Measurements from ENCODE around the gene MAP3K5.

The MAP3K5 gene

DNA sequence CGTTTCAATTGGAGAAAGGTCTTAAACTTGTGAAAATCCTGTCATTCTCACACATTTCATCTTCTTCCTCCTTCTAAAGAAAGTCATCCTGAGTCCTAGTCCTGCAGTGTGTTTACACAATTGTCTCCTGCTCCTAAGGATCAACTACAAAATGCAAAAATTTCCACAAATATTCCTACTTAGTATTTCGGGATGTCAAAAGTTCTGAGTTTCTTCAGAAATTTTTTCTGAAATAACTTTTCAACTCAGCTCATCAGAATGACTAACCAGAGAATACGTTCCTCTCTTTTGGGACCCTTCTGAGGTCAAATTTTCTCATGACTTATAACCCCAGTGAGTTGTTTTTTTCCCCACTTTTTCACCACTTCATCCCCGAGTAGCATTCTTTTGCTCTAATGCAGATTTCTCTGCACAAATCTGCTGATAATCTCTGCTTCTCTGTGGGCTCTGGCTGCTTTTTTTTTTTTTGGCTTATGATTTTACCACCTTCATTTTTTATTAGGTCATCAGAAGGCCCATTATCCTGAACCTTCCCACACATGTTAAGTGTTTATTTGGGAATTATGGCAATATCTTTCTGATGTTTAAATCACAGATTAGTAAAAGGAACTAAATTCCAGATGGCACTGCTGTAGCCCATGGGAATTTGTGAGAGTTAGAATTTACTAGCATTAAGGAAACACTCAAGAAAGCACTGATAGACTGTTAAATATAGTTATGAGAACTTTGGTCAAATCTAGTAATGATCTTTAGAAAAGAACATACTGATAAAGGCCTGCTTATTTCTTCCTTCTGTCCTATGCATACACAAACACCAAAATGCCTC is 41.4 kb downstream of the MAP3K5 start:
- no peak for DNase-seq (ENCODE audit: low spot score)

DNA sequence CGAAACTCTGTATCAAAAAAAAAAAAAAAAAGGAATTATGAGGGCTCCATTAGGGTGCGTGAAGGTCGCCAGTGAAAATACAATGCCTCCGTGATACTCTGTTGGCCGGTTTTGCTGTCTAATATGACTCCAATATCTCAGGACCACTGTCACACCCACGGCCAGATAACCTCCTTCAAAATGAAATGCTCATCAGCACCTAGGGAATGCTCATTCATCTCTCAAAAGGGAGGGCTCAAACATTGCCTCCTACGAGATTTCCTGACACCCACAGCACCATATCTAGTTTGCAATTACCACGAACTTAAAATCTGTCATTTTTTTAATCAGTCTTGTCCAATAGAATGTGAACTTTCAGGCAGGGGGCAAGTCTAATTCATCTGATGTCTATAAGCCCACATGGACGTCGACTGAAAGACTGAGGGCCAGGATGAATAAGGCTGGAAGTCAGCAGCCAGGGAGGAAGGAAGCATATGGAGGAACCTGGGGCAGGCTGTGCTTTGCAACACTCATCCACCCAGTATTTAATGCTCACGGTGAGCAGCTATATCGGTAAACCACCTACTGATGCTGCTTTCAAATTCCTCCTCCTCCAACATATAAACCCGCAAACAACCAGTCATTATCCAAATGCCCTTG is 42.8 kb downstream of the MAP3K5 start:
- DNase-seq (ENCODE audit: low spot score), result no peak

DNA sequence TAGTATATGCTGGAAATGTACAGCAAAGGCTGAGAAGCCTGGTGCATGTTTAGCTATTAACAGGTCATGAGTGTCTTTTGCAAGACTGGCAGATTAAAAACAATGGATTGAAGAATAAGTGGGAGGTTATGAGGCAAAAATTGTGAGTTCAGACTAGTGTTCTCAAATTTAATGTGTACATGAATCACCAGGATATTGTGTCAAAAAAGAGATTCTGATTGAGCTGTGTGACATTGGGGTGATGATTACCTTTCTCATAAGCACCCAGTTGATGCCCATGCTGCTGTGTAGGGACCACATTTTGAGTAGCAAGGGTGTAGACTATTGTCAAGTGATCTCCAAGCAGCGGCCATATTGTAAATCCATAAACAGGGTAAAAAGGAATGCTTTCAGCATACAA is 44.8 kb downstream of the MAP3K5 start:
- DNase-seq (ENCODE audit: low spot score), result no peak

DNA sequence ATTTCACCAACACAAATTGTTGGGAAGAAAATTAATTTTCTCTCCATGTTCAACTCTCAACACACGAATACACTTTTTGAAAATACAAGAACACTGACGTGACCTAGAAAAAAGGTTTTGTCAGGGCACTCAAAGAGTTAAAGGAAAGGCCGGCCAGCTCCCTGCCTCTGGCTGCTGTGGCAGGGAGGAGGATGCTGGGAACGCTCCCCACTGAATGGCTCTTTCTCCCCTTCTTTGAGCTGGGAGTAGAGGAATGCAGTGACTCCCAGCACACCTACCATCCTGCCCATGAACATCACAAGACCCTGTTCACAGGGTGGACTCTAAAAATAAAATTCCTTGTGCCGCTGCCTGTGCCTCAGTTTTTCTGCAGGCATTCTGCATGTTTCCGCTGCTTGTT is 47.0 kb downstream of the MAP3K5 start:
- no peak for DNase-seq (ENCODE audit: low spot score)

DNA sequence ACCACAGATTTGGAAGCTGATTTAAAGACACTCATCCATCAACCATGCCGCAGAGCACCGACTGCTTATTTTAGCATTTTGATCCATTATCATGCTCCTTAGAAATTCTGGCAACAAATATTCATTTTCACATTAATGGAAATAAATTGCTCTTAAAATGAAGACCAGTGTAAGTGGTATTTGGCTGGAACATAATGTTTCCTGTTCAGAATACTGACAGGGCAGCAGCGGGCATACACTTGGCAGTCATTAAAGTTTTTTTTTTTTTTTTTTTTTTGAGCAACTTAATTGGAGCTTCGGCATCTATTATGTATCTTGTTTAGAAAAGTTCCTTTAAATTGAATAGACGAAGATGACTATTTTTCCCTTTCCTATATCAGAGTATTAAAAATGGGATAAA is 47.4 kb downstream of the MAP3K5 start:
- no peak for DNase-seq (ENCODE audit: low spot score)

DNA sequence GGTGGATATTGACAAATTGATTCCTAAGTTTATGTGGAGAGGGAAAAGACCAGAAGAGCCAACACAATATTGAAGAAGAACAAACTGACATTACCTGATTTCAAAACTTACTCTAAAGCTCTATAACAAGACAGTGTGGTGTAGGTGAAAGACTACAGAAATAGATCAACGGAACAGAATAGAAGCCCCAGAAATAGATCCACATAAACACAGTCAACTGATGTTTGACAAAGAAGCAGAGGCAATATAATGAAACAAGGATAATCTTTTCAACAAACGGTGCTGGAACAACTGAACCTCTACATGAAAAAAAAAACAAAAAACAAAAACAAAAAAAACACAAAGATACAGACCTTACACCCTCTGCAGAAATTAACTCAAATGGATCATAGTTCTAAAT is 50.2 kb downstream of the MAP3K5 start:
- DNase-seq (ENCODE audit: low spot score), result no peak

DNA sequence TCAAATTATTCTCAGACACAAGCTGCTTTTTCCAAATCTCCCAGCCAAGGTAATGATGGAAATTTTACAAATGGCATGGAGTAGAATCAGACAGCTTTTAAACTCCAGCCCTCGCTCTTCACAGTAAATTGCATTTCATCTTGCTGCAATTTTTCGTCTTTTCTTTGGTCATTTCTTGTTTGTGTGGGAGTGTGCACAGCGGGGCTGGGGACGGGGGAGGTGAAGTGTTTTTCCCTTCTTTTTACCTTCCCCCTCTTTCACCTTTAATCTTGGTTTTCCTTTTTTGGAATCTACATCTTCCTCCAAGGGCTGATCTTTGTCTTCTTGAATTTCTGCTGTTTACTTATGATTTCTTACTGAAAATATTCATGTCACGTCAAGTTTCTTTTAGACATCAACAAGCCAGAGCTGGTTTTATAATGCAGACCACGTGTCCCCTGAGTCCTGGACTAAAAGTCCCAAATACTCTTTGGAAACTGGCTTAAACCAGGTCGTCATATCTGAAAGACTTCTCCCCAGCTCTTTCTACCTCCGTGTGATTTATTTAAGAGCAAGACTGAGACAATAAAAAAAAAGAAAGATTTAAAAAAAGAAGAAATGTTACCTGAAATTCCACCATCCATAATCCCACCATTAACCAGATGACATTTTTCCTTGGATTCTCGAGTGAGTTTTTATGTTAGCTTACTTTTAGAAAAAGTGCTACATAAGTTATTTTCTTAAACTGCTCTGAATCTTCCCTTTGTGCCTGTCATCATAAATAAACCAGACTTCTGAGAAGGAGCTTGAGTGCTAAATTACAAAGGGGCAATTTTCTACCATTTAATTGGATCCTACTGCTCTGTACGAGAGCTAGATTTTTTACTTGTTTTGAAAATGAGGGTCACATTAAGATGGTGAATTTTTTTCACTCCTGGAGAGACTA is 52.0 kb downstream of the MAP3K5 start:
- DNase-seq (ENCODE audit: low spot score), result no peak

DNA sequence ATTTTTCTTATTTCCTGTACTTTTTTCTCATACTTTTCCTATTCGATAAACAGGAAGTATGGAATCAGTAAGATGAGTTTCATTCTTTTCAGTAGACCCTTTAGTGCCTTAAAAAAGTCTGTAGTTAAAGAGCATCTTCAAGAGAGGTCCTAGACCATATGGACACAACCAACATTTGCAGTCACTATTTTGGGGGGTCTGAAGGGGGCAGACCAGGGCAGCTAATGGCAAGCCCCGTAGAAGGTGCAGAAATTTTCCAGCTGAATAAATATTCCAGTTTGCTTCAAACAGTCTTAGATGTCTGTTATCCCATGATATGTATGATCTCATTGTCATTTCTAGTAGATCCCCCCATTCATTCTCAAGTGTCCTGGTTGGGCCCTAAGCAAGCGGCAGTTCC is 52.8 kb downstream of the MAP3K5 start:
- DNase-seq (ENCODE audit: low spot score), result no peak

DNA sequence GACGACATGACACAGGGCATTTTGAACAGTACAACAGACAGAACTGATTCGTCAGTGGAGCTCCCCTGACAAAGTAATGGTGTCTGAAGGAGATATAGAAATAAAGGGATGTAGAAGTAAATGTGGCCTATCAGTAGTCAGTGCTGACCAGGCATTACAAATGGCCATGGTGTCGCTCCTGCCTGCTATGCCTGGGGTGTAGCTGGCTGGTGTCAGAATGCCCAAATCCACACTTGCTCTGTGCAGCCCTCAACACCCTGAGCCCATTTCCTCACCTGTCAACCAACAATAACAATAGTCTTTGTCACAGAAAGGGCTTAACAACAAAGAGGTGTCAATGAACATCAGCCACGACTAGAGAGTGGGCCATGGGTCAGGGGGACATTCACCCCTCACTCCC is 53.2 kb downstream of the MAP3K5 start:
- DNase-seq (ENCODE audit: low spot score), result no peak

DNA sequence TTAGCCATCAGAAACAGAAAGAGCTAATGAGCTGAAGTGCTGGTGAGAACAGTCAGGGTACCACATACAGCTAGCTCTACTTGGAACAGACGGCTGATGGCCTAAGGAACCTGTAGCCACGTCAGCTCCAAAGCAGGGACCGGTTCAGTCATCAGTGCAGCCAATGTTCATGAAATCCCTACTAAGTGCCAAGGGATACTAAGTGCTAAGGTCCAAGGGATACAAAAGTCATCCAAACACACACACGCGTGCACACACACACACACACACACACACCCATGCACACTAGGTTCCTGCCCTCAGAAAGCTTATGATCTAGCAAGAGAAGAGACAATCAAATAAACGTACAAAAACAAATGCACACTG is 53.6 kb downstream of the MAP3K5 start:
- DNase-seq (ENCODE audit: low spot score), result no peak

DNA sequence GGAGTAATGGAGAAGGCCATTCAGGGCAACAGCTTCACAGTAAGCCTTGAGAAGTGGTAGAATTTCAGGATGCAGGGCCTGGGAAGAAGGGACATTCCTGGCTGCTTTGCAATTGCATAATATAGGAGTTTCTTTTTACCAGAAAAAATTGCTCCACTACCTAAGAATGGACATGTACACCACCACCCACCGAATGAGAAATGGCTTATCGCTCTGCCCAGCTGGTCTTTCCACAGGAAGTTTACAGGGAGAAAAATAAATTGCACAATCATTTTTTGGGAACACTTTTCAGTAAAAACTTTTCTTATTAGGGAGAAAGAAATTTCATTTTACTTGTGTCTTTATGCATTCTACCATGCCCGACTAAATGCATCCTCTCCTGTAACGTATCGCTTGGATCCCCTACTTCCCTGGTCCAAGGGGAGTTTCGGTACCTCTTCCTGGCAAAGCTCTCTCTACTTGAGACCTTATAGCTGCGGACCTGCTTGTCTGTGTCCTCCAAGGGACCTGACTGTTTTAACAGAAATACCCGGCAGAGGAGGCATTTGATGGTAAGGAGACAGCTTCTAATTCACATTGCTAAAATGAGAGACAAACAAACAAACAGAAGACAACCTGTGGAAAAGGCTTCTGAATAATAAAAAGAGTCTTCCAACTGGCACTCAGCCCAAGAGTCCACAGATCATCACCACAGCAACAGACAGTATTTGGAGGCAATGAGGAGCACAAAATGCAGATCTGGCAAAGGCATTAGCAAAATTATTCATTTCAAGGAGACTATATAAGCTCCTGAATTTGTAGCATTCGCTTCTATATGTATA is 54.2 kb downstream of the MAP3K5 start:
- DNase-seq (ENCODE audit: low spot score), result no peak

DNA sequence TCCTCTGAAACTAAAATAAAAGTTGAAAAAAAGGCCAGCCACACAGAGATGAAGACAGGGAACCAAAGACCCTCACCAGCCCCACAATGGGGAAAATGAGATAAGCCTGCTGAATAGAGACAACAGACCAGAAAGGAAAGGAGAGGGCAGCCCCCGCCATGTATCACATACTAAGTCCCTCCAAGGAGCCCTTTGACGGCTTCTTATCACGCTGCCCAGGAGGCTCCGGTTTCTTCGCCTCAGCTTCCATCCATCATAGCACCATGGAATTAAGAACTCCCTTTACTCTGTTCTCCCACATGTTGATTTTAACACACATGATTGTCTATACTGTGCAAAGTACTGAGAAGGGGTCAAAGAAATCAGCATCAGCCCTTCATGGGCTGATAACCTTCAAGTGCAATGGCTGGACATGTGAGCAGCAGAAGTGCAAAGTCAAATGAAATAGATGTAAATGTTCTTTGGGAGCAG is 54.9 kb downstream of the MAP3K5 start:
- DNase-seq (ENCODE audit: low spot score), result no peak

DNA sequence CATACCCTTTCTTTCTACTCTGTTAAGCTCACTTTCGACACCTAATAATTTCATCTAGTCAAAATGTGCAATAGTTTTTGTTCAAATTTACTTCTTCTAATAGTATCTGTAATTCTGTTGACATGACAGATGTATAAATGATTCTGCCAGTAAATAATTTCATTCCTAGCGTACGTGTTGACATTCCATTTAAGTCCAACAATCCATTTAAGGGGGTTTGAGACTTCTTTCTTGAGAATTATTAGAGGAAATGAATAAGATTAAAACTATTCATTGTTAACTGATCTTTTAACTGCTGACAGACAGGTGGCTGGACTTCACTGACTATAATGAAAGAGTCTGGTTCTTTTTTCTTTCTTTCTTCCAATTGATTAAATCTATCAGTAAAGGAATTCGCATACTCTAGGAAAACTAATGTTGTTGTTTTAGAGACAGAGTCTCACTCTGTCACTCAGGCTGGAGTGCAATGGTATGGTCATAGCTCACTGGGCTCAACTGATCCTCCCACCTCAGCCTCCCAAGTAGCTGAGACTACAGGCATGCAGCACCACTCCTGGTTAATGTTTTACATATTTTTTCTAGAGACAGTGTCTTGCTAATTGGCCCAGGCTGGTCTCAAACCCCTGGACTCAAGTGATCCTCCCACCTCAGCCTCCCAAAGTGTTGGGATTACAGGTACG is 55.9 kb downstream of the MAP3K5 start:
- DNase-seq (ENCODE audit: low spot score), result no peak

DNA sequence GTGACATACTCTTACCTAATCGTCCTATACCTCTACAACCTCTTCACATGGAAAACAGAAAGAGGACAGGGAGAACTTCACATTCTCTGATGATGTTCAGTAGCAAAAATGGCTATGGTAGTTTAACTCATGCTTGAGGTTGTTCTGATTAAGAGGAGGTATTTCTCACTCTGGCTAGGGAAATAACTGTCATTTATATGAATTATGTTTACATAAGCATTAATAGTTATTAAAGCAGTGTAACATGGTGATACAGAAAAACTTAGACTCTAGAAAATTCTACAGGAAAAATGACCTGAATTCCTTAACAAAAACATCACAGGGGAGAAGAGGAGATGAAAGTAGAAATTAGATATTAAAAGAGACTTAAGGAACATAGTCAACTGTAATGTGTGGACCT is 57.3 kb downstream of the MAP3K5 start:
- no peak for DNase-seq (ENCODE audit: low spot score)

DNA sequence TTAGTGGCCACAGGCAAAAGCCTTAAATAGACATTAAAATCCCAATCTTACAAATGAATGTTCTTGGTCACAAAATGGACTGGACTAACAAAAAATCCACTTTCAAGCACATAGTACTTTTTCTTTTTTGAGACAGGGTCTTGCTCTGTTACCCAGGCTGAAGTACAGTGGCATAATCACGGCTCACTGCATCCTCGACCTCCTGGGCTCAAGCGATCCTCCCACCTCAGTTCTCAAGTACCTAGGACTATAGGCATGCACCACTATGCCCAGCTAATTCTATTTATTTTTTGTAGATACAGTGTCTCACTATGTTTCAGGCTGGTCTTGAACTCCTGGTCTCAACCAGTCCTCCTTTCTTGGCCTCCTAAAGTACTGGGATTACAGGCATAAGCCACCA is 59.4 kb downstream of the MAP3K5 start:
- DNase-seq (ENCODE audit: low spot score), result no peak

DNA sequence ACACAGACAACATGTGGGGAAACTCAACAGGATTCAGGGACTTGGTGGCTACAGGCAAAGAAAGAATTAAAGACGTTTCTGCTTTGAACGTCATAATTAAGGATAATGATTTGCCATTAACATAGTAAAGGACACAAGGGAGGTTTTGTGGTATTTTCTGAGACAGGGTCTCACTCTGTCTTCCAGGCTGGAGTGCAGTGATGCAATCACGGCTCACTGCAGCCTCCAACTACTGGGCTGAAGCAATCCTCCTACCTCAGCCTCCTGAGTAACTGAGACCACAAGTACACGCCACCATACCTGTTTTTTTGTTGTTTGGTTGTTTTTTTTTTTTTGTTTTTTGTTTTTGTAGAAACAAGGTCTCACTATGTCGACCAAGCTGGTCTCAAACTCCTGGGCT is 62.4 kb downstream of the MAP3K5 start:
- no peak for DNase-seq (ENCODE audit: low spot score)

DNA sequence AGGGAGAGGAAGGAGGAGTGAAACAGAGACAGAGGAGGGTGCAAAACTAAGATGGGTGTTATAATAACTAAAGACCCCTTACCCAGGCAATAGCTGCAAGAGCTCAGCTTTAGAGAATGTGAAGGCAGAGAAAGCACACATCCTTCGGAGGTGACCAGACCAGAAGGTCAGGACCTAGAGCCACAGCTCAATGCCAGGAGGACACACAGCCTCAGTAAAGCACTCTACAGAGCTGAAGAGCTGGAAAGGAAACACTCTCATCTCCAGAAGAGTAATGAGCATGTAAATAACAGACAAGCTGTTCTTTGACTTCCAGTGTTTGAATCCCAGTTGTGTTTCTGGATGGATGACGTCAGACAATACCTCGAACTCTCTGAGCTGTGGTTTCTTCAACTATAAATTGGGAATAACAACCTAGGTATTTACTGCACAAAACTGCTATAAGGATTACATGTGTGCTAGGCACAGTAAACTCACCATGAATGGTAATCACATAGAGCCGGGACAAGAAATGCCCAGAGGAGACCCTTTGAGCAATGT is 63.2 kb downstream of the MAP3K5 start:
- DNase-seq (ENCODE audit: low spot score), result peak; percentile 8

DNA sequence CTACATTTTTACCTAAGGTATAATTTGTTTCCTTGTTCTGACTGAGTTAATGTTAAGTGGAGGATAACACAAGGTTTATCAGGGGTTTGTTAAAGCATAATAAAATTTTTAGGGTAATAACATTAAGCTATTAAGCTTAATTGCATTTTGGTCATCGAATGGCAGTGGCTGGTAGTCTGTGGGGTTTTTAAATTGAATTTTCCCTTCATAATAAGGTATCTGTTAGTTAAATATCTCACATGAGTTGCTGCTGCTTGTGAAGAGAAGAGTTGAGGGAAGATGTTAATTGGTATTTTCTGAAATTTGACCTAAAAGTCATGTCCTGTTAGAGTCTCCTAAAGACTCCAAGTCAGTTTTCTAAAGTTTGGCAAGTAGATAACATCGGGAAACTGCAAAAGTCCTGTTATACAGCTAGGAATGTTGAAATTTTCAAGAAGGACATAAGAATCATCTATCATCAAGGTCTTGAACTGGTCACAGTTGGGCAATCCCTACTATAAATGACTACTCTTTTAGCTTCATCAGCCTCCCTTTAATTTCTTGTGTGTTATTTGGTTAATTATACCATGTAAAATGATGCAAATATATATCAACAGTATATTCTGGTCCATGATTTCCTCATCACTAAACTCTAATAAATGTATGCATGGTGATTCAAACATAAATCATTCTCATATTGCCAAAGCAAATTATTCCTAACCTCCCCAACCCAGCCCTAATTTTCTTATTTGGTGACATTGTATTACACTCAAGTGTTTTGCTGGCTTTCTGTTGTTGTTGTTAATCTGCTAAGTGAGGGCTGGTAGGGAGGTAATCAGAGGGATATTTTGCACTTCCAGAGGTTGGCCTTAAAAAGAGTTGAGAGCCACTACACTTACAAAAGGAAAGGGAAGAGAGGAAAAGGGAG is 64.0 kb downstream of the MAP3K5 start:
- DNase-seq (ENCODE audit: low spot score), result peak; percentile 85

DNA sequence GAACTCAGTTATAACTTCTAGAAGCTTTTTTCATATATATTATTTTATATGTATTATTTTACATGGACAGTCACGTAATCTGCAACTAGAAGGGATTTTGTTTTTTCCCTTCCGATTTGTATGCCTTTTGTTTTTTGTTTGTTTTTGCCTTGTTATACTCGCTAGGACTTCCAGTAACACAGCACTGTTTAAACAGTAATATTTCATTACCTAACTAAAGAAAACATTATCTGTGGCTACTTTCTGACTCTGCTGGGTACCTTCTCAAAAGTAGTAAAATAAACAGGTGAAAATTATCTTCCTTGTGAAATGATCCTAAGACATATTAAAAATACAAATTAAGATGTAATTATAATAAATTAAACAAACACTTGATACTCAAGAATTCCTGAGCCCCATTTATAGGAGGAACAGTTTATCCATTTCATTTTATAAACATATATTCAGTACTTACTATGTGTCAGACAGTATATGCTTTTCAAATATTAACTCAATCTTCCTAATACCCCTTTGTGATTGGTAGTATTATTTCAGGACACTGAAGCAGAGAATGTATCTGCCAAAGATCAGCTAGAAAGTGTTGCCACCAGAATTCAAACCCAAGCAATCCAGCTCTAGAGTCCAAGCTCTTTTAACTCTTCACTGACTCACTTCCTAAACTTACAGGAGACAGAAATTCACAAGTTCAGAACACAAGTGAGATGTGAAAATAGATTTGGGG is 65.3 kb downstream of the MAP3K5 start:
- peak; percentile 4 for DNase-seq (ENCODE audit: low spot score)

Measured in SK-N-DZ (cell line).